Smooth muscle cell of the umbilical artery (primary cell): Measurements from ENCODE around the gene OR3A1. TPM values are rescaled to one million over a fixed set of nuclear protein-coding genes. Genes with fewer than 3 reads are reported as not detected.

Experiments
- total RNA-seq: library from RNA; depleted of rRNA; stranded (reverse); fragments of >200 nt; gene quantifications from 2 replicates; pipeline ENCODE4 v1.2.3, GENCODE V29; 2014

OR3A1 gene, protein sequence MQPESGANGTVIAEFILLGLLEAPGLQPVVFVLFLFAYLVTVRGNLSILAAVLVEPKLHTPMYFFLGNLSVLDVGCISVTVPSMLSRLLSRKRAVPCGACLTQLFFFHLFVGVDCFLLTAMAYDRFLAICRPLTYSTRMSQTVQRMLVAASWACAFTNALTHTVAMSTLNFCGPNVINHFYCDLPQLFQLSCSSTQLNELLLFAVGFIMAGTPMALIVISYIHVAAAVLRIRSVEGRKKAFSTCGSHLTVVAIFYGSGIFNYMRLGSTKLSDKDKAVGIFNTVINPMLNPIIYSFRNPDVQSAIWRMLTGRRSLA
- not detected in 2 replicates for total RNA-seq

DNA sequence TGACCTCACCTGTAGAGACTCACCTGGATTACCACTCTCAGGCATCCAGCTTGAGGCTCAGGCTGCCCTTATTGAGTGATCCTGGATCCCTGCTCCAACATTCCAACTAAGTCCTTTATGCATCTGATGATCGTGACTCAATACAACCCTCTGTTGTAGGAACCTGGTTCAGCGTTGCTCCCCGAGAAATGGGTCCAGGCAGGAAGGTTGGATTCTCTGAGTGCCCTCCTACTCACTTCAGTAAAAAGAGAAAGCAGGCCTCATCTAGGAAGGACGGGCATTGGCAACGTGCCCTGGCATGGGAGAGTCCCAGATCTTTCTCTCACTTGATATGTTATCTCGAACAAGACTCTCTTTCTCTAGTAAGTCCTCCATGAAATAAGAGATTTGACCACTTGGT is at the start of gene OR3A1:
Gene OR3A1, minus strand, starts transcription at position 101 of the 400 bp plus-strand sequence. CDS start 5,778 bp downstream, outside the sequence.

Other genes starting within 250 kb of the OR3A1 start
- not detected in 2 replicates for gene OR1D5, start 234.8 kb downstream of the OR3A1 start, total RNA-seq
- gene OR1D2, start 193.9 kb downstream of the OR3A1 start, total RNA-seq: not detected in 2 replicates
- not detected in 2 replicates for gene OR1G1, start 170.8 kb downstream of the OR3A1 start, total RNA-seq
- not detected in 2 replicates for gene OR1A2, start 100.8 kb downstream of the OR3A1 start, total RNA-seq
- gene OR1A1, start 90.7 kb downstream of the OR3A1 start, total RNA-seq: not detected in 2 replicates
- gene OR3A2, start 87.9 kb upstream of the OR3A1 start, total RNA-seq: not detected in 2 replicates
- not detected in 2 replicates for gene OR1E1, start 100.0 kb upstream of the OR3A1 start, total RNA-seq
- not detected in 2 replicates for gene OR3A3, start 113.0 kb upstream of the OR3A1 start, total RNA-seq
- not detected in 2 replicates for gene OR1E2, start 135.5 kb upstream of the OR3A1 start, total RNA-seq
- gene SPATA22, start 173.5 kb upstream of the OR3A1 start, total RNA-seq: not detected in 2 replicates
- 0.05 and 0.30 TPM in 2 replicates for gene ASPA, start 177.6 kb upstream of the OR3A1 start, total RNA-seq